Kidney epithelial cell (primary cell): ENCODE data around the gene KCNMA1. TPM values are rescaled to one million over a fixed set of nuclear protein-coding genes. Genes with fewer than 3 reads are reported as not detected.

Experiments used
- DNase-seq: peaks from one replicate; pipeline ENCODE4 v3.0.0-alpha.2; 2010; ENCODE audit warnings: low read depth
- H3K27me3 ChIP-seq: 2 replicates; pipeline ENCODE4 v1.6.0; 2011; ENCODE audit warnings: low read length; ENCODE audit not compliant: control insufficient read depth, insufficient read depth
- H3K36me3 ChIP-seq: 2 replicates; pipeline ENCODE4 v1.5.1; 2011; ENCODE audit warnings: low read length; ENCODE audit not compliant: control insufficient read depth, insufficient read depth
- H3K4me3 ChIP-seq: 2 replicates; pipeline ENCODE4 v1.5.1; 2011; ENCODE audit warnings: low read depth, mild to moderate bottlenecking, control low read depth, low read length
- CTCF ChIP-seq: IDR thresholded peaks from 2 replicates; pipeline ENCODE4 v1.5.1; 2011; ENCODE audit warnings: mild to moderate bottlenecking, moderate library complexity, low read length, control low read depth, inconsistent platforms; ENCODE audit not compliant: insufficient read depth, poor library complexity, severe bottlenecking
- total RNA-seq: library from RNA; depleted of rRNA; stranded (reverse); fragments of >200 nt; gene quantifications from 2 replicates; pipeline ENCODE4 v1.2.3, GENCODE V29; 2015

Gene KCNMA1
- total RNA-seq, 1 donor from 2014 or later: 18.9 TPM

GRCh38 chr10:77041636-77042258 lies 595.9 kb downstream of the KCNMA1 start:
- Histone ChIP-seq H3K27me3 (no peaks in the 10 kb centered on the region), H3K4me3 (no peak overlapping the region), H3K36me3 (no peaks in the 10 kb centered on the region)
- no peak for DNase-seq
- TF ChIP-seq CTCF: no peak

DNA sequence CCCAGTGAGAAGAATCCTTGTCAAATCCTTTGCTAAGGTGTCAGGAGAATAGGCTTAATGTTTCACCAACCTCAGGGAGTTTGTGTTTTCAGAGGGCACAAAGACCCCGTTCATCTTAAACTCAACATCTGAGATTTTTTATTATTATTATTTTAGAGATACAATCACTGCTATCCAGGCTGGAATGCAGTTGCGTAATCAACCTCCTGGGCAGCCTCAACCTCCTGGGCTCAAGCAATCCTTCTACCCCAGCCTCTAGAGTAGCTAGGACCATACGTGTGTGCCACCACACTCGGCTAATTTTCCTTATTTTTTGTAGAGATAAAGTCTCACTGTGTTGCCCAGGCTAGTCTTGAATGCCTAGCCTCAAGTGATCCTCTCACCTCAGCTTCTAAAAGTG lies 599.2 kb downstream of the KCNMA1 start:
- no peak for DNase-seq
- H3K27me3 ChIP-seq: no peaks in the 10 kb centered on the region

DNA sequence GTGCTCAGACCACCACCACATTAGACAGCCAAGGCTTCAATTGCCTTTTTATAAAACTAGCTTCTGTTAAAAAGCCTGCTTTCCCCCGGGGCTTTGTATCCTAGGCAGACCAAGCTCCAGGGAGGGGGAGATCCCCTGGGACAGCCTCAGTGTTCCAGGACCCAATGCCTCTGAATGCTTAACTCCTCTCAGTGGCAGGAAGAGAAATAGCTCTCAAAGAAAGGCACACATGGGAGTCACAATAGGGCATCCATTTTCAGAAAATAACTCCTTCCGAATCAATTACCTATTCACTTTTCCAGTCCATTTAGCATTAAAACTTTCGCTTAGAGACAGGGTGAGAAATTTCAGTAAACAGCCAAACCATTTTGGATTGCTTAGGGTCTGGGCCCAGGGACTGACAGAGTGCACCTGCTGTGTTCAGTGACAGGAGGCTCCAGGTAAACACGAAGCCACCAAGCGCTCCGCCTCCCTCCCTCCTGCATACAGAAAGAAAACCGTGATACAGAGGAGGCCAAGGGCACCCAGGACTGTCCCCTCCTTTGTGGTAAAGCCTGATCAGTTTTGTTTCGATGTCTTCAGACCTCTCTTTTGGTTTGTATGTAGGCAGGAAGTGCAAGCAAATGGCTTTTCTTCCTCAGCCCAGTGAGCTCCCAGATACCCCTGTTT lies 599.7 kb downstream of the KCNMA1 start:
- no peak for DNase-seq
- Histone ChIP-seq H3K27me3 (no peaks in the 10 kb centered on the region), H3K36me3 (no peaks in the 10 kb centered on the region), H3K4me3 (no peak overlapping the region)
- TF ChIP-seq CTCF: no peak

More for the DNA sequence above, 599.2 kb downstream of the KCNMA1 start:
- H3K36me3 ChIP-seq: no peaks in the 10 kb centered on the region
- TF ChIP-seq CTCF: no peak
- no peak overlapping the region for H3K4me3 ChIP-seq

DNA sequence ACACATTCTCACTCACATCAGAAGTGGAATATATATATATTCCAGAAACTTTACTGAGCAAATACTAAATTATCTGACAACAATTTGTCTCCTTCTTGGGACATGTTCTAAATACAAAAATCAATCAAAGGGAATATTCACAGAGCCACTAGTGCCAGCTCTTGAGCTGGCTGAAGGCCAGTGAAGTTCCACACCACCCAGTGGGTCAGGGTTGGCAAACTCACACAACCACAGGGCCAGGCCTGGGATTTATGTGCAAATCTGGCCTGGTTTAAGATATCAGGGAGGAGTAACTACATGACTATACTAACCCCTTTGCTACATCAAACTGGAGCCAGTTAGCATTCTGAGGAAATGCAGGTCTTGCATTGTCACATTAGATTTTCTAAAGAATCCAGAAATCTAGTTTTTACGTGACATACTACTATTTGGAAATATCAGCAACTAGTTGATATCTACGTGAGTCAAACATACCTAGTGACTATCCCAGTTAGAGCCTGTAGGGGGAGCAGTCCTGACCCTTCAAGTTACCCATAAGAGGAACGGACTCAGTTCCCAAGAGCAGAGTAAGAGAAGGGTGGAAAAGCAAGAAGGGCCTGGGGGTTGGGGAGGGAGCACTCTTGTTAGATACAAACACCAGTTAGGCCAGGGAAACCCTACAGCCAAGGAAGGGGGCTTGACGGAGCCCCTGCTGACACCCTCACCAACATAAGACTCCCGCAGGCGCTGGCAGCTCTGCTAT lies 600.4 kb downstream of the KCNMA1 start:
- no peak overlapping the region for H3K4me3 ChIP-seq
- DNase-seq: no peak
- no peaks in the 10 kb centered on the region for H3K36me3 ChIP-seq
- peak; percentile 60 for TF ChIP-seq CTCF
- no peaks in the 10 kb centered on the region for H3K27me3 ChIP-seq

GRCh38 chr10:77036276-77036675 lies 601.3 kb downstream of the KCNMA1 start:
- no peak for DNase-seq
- H3K36me3 ChIP-seq: no peaks in the 10 kb centered on the region
- H3K27me3 ChIP-seq: no peaks in the 10 kb centered on the region
- no peak for TF ChIP-seq CTCF
- no peak overlapping the region for H3K4me3 ChIP-seq

DNA sequence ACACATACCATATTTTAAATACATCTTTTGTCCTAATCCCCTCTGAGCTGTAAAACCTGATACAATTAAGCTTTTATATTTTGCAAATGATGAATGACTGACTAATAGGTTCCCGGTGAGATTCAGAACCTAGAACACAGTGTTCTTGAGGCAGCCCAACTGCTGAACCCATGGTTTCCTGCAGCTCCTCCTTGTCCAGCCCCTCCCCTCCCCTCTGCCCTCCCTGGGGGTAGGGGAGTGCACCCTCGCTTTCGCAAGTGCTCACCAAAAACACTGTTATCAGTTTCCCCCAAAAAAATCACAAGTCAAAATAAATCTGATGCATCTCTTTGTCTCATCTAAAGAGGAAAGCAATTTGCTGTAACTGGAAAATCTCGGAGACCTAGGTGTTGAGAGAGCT lies 602.8 kb downstream of the KCNMA1 start:
- H3K4me3 ChIP-seq: no peak overlapping the region
- no peak for DNase-seq
- no peaks in the 10 kb centered on the region for H3K27me3 ChIP-seq
- no peaks in the 10 kb centered on the region for H3K36me3 ChIP-seq
- no peak for TF ChIP-seq CTCF
